ENCODE measurements around the gene THNSL1.

The THNSL1 gene

GRCh38 chr10:25014579-25014978, 1.8 kb upstream of the THNSL1 start:
- no peak for DNase-seq

GRCh38 chr10:25015828-25016375, 510 bp upstream of the THNSL1 start, which contains the start of gene ENKUR:
TSS of gene ENKUR (minus strand) at chr10:25016158. CDS start at chr10:25015936, 222 bp downstream.
- peak; percentile 87 to 98 (median 95) for DNase-seq

DNA sequence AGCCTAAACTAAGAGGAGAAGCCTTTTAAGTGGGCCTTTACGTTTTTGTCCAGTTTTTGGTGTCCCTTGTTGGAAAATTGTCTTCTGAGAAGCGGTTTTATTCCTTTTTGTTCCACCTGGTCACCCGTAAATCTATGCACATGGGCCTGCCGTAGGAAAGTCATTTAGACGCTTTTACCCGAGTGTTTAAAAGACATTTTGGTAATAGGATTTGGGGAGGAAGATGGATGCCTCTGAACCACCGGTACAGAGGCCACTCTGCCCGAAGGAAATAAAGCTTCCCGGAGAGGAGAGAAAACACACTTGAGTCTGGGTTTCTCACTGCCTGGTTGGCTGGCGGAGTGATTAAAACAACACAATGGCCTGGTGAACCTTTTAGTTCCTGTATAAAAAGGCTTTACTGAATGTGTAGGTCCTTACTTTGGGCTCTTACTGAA, 760 bp downstream of the THNSL1 start:
- DNase-seq, result peak; percentile 21 to 84 (median 83)

- peak in 1 of 3 experiments; percentile 43 for DNase-seq
Measured at GRCh38 chr10:25017661-25018060, 1.2 kb downstream of the THNSL1 start.

GRCh38 chr10:25018703-25019102, 2.3 kb downstream of the THNSL1 start:
- no peak for DNase-seq

DNA sequence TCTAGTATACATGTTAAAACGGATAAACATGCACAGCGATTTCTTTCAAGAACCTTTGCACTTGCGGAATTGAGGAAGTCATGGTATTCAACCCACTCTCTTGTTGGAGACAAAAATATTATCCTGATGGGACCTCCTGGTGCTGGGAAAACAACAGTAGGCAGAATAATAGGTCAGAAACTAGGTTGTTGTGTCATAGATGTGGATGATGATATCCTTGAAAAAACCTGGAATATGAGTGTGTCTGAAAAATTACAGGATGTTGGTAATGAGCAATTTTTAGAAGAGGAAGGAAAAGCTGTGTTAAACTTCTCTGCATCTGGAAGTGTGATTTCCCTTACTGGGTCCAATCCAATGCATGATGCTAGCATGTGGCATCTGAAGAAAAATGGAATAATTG, 6.9 kb downstream of the THNSL1 start:
- no peak for DNase-seq

- no peak for DNase-seq
Measured at GRCh38 chr10:25024528-25024927, 8.1 kb downstream of the THNSL1 start.

GRCh38 chr10:25026463-25026862, 10.1 kb downstream of the THNSL1 start:
- peak in 1 of 3 experiments; percentile 3 for DNase-seq

GRCh38 chr10:25028711-25029110, 12.3 kb downstream of the THNSL1 start:
- no peak for DNase-seq

DNA sequence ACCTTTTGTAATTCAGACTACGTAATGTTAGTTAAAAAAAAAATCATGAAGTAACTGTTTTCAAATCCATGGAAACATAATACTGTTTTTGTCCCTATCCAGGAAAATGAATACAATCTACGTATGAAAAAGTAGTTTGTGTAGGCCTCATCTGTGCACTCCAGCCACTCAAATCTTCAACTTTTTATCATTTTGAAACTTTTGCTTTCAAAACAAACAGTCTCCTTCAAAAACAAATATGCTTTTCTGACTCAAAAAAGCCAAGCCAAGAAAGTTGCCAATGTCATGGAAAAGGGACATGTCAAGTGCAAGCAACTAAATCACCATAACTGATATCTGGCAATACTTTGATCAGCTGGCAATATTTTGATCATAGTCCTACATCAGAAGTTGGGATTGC, 13.1 kb downstream of the THNSL1 start:
- DNase-seq, result no peak

GRCh38 chr10:25036381-25036780, 20.0 kb downstream of the THNSL1 start:
- DNase-seq, result no peak

DNA sequence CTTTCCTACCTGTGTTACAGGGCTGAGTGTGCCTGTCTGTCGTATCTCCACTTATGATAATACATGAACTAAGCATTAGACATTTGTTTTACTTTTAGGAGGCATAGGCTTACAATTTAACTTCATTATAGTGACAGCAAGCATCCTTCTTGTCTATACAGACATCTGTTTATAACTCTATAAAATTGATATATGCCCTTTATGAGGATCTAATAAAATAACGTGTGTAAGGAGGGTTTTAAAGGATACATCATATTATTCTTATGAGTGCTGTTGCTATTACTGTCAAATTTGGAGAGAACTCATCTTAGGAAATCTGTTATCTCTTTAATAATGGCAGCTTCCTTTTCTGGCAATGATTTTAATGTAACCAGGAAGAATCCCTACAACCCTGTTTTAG, 21.9 kb downstream of the THNSL1 start:
- DNase-seq, result no peak

GRCh38 chr10:25039531-25039930, 23.1 kb downstream of the THNSL1 start:
- no peak for DNase-seq

DNA sequence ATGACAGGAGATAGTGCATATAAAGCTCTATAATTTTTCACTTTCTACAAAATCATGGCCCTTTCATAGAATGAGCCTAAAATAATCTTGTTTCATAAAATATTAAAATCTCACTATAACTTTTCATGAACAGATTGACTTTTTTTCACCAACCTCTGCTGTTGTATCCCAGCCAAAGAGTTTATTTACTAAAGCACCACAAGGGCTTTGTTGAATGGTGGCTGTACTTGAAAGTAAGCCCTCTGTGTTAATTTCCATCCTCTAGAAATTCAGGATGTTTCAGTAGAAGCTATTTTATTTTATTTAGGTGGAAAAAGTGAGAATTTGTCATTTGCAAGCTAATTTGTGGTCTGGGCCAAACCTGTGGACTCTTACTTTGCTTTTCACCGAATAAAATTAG, 30.2 kb downstream of the THNSL1 start:
- DNase-seq, result no peak

DNA sequence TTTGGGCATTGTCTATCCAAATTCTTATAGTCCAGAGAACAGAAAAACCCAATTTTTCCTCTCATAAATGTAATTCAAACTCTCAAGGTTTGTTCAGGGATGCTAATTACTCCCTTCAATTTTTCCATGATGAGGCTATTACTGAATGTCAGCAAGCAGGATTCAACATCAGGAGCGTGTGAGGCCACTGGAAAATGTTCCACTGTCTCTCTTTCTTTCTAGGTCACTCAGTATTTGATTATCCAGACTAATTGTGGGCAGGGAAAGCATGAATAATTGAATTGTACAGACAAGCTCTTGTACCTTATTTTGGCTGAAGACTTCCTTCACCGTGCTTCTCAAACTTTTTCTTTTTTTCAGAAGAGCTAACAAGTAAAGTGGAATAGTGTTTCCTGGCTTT, 30.7 kb downstream of the THNSL1 start:
- no peak for DNase-seq

DNA sequence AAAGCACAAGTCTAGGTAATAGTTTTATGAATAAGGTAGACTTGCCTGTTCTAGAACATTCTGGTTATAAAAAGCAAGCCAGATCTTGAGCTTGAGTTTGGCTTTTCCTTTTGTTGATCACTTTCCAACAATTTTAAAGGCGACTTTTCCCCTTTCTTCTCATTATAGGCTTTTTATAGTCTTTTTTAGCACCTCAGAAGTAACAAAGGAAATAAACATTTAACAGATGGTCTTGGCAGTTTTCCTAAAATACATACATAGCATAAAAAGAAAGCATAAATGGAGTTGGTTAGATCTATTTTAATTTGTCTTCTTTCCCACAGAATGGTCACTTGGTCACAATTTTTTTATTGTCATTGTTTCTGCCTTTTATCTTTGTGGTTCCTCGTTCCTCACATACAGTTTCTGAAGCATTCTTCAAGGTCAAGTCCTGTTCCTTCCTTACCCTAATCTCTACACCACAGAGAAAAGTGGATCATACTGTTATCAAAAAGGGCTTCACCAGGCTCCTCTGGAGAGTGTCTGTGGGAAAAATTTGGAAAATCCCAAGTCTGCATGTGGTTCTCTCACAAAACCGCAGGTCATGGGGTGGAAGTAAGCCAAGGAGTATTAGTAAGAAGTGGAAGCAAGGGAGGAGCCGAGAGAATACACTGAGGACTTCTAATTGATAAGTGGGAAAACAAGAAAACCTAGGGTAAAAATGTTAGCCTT, 31.3 kb downstream of the THNSL1 start:
- DNase-seq, result no peak

DNA sequence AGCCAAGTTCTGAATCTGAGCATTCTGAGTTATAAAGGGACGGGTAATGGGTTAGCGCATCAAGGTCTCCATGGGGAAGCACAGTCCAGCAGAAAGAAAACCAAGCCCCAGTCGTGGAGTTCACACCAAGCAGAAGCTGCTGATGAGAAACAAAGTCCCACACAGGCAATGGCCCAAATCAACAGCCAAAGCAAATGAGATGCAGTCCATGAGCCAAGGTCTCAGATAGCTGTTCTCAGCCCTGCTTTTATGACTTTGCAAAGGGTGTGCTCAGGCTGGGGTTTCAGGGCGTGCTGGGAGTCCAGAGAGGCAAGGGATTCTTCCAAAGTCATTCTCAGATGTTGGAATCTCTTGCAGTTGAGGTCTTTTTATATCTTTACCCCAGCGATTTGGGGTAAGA, 32.0 kb downstream of the THNSL1 start:
- DNase-seq, result no peak

DNA sequence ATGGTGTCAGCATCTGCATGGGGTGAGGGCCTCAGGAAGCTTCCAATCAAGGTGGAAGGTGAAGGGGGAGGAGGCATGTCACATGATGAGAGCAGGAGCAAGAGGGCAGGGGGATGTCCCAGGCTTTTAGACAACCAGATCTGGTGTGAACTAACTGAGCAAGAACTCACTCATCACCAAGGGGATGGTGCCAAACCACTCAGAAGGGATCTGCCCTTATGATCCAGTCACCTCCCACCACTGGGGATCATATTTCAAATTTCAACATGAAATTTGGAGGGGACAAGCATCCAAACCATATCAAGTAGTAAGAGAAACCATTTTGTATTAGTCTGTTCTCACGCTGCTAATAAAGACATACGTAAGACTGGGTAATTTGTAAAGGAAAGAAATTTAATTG, 33.6 kb downstream of the THNSL1 start:
- no peak for DNase-seq

DNA sequence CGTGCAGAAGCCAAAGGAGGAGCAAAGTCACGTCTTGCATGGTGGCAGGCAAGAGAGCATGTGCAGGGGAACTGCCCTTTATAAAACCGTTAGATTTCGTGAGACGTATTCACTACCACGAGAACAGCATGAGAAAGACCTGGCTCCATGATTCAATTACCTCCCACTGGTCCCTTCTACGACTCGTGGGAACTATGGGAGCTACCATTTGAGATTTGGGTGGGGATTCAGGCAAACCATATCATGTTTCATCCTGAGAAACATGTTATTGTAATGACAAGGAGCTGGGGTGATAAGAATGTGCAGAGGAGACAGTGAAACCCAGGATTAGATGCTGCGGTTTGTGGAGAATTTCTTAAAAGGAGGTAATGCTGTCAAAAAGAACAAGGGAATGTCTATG, 34.0 kb downstream of the THNSL1 start:
- no peak for DNase-seq

DNA sequence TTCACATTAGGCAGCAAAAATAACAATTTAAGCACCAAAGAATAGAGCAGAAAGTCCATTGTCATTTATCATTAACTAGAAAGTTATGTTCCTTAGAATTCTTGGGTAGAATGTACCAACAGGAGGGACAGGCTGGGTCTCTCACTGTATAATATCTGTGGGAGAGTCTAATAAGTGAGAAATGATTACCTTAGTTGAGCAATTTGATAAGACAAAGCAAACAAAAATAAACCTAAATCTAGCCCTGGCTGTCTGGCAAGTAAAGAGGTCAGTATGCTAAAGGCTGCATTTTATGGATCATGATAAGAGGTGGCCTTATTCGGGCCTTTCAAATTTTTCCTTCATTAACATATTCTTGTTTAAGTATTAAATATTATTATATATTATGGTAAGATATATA, 35.6 kb downstream of the THNSL1 start:
- no peak for DNase-seq

GRCh38 chr10:25056726-25057125, 40.3 kb downstream of the THNSL1 start:
- no peak for DNase-seq

GRCh38 chr10:25057886-25058285, 41.5 kb downstream of the THNSL1 start:
- no peak for DNase-seq

DNA sequence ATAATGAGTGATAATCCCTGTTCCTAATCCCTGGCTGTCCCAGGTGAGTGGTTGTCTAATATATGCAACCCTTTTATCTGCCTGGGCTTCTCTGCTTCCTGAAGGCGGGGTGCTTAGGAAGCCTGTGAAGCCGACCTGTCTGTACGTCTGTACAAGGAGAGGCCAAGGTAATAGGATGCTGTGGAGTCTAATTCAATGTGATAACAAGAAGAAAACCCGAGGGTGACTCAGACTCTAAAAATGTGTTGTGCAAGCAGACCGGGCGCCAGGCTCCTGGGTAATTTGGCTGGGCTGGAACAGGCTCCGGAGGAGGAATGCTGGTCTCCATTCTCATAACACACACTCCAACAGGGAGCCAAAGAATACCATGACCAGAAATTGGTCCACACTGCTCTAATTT, 43.6 kb downstream of the THNSL1 start:
- no peak for DNase-seq

- no peak for DNase-seq
Measured at GRCh38 chr10:25061125-25061524, 44.7 kb downstream of the THNSL1 start.
